CD4-positive, alpha-beta T cell treated with Interleukin-15 for 4 hours (primary cell): ENCODE results near the gene KRT80.

Source experiments
- DNase-seq: peaks from one replicate; pipeline ENCODE4 v3.0.0-alpha.2; 2020; ENCODE audit warnings: low spot score

The KRT80 gene

DNA sequence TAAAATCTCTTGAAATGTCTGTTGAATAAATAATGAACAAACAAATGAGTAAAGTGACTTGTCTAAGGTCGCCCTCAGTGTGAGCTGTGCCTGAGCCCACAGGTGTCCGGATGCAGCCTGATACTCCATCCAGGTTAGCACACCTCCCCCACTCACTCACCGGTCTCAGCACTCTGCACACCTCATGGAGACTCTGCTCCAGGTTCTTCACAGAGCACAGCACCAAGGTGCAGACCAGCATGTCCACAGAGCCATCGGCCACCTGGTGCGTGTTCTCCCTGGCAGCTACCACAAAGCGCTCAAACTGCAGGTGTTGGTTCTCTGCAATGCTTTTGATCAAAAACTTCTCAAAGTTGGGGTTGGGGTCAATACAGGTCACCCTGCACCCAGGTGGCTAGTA, 37.1 kb upstream of the KRT80 start:
- no peak for DNase-seq

DNA sequence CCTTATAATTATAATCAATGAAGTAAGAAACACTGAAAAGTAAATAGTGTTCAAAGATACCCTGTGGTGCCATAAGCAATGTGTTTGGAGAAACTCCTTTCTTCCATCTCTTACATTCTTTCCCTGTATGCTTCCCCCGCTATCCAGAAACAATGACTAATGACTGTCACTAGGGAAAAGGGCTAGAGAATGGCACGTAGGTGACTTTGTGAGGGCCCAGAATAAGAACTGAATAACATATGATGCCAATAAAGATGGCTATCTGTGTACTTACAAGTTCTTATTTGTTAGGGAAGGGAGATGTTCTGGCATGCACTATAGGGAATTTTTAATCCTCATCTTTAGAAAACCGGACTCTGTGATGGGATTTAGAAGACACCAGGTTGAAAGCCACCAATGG, 36.6 kb upstream of the KRT80 start:
- DNase-seq: no peak

DNA sequence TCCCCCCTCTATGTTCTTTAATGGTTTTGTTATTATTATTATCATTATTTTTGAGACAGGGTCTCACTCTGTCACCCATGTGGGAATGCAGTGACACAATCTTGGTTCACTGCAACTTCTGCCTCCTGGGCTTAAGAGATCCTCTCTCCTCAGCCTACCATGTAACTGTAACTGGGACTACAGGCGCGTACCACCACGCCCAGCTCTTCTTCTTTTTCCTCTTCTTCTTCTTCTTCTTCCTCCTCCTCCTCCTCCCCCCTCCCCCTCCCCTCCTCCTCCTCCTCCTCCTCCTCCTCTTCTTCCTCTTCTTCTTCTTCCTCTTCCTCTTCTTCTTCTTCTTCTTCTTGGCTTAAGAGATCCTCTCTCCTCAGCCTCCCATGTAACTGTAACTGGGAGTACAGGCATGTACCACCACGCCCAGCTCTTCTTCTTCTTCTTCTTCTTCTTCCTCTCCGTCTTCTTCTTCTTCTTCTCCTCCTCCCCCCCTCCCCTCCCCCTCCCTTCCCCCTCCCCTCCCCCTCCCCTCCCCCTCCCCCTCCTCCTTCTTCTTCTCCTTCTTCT, 35.9 kb upstream of the KRT80 start:
- DNase-seq: no peak

DNA sequence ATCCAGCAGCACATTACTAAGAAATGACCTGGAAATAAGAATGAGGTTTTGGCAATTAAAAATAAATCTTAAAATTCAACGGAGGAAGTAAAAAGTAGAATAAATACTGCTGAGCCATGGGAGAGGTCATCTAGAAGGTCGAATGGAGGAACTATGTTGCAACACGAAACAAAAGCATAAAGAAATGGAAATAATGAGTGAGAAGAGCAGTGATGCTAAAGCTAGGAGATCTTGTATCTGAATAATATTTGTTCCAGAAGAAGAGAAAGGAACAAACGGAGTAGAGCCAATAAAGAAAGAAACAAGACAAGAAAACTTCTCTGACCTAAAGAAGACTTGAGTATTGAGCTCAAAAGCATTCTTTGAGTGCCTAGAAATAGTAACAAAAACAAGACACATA, 34.6 kb upstream of the KRT80 start:
- DNase-seq: no peak

DNA sequence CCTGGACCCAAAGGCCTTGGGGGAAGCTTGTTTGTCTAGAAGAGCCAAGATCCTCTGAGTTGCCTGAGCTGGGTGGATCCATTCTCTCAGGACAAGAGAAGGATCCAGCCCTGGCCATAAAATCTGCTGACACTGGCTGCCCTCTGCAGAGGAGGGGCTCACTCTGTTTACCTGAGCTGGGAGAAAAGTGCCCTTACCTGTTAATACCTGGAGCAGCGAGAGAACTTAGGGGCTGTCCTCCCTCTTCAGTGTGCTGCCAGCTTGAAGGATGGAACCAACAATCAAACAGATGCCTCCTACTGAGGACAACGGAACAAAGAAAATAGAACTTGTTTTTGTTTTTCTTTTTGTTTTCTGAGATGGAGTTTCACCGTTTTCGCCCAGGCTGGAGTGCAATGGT, 33.9 kb upstream of the KRT80 start:
- DNase-seq: no peak

DNA sequence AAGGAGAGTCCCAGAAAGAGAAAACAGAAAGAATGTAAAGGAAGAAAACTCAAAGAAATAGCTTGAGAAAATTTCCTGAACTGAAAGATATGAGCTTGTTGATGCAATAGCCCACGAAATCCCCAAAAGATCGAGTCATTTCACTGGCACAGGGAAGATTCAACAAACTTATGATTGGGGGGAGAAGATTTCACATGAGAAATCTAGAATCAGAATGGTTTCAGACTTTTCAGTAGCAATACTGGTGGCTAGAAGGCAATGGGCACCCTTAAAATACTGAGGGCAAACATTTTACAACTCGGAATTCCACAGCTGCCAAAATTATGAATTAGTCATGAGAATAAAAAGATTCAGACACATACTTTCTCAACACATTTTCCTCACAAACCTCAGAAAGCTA, 32.3 kb upstream of the KRT80 start:
- no peak for DNase-seq

DNA sequence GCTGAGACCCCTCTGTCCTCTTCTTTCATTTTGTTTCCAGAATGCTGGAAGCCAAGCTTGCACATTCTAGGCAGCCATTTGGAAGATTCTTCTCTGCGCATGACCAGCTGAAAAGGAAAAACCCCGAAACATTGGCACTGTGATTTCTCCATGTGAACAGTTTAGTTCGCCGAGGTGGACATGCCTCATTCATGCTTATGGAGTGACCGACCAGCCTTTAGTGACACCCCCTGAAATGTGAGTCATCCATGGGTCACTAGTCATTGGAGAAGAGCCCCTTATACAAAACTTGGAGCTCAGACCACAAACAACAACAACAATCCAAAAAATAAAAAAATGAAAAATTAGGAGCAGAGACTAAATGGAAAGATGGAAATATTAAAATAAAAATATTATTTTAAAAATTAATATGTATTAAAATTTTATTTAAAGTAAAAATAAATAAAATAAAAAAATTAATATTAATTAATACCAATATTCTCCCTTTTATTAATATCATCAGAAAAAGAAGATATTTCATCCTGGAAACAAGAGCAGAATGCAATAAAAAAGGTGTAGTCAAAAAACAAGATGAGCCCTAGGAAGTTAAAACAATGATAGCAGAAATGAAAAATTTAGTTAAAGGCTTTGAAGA, 31.7 kb upstream of the KRT80 start:
- DNase-seq: no peak

DNA sequence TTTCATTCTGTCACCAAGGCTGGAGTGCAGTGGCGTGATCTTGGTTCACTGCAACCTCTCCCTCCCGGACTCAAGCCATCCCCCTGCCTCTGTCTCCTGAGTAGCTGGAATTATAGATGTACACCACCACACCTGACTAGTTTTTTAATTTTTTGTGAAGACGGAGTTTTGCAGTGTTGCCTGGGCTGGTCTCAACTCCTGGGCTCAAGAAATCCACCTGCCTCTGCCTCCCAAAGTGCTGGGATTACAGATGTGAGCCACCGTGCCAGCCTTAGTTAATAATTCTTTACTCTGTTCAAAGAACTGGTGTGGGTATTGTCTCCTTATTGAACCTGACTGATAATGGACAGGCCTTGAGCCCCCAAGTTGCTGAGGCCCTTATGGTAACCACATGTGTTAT, 30.9 kb upstream of the KRT80 start:
- DNase-seq: no peak

DNA sequence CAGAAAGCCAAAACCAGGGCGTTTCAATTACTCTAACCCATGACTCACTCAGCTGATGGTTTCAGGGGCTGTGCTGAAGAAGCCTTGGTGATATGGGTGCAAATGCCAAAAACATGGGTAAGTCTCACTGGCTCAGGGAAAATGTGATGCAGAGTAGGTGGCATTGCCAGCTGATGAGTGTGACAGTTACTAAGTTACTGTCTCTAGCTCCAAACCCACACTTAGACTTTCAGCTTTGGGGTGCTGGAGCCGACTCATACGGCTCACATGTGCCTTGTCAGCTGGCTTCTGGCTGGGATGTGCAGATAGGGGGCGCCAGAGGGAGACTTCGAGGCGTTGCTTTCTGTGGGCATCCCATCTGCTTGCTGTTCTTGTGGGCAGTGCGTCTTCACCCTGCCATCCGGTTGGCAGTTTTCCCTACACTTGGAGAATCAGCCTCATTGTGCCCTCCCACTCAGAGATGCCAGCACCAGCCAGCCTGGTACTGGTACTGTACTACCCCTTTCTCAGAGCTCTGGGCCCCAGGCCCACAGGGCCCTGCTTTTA, 30.2 kb upstream of the KRT80 start:
- peak; percentile 30 for DNase-seq

DNA sequence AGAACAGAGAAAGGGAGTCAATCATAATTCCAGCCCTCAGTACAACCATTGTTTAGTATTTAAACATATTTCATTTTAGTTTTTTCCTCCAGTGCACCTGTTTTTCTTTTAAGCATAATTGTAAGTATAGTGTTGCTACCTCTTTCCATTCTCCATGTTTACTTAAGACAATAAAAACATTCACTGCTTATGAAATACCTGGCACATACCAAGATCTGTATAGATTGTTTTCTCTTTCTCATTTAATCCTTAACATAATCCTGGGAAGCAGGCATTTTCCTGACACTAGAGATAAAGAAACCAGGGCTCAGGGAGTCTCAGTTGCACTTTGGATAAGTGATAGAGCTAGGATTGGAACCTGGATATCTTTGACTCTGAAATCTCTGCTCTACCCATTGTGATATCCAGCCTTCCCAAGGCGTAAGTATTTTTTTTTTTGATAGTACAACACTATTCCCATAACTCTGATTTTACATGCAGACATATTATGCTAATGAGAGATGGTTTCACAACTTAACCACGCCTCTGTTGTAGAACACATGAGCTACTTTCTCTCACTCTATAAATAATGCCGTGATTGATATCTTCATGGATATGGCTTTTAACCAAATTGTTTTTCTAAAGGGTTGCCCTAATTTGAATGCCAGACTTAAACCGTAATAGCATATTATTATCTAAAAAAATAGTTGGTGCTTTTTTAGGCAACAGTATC, 29.4 kb upstream of the KRT80 start:
- no peak for DNase-seq

DNA sequence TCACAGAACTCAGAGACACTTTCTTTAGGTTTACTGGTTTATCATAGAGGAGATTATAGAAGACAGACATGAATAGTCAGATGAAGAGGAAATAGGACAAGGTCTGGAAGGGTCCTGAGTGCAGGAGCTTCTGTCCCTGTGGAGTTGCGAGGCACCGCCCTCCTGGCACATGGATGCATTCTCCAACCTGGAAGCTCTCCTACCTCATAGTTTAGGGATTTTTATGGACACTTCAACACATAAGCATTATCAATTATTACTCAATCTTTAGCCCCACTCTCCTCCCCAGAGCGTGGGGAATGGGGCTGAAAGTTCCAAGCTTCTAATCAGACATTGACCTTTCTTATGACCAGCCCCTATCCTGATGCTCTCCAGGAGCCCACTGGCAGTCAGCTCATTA, 28.7 kb upstream of the KRT80 start:
- DNase-seq: no peak

DNA sequence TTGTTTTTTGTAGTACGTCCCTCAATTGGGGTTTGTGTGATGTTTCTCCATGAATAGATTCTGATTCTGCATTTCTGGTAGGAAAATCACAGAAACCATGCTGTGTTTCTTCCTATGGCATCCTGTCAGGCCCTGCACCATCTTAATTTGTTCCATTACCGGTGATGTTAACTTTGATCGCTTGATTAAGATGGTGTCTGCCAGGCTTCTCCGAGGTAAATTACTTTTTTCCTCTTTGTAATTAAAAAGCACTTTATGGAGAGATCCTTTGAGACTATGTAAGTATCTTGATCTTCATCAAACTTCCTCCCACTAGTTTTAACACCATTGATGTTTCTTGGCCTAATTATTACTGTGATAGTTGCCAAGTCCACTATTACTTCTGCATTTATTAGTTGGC, 26.2 kb upstream of the KRT80 start:
- DNase-seq: no peak

DNA sequence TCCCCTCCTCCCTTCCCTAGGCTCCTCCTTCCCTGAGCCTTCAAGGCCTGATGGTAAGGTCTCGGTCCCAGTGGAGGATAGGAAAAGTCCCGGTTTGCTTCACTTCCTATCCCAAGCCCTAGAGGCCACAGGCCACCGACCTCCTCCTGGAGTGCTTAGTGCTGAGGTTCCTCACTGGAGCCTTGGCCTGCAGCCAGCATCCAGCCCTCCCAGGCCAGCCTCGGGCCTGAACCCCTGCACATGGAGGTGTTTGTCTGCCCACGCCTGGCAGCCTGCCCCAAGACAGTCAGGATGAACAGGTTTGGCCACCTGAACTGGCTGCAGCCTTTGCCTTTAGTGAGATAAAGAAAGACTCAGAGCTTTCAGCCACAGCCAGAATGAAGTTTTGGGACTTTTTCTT, 25.4 kb upstream of the KRT80 start:
- no peak for DNase-seq

DNA sequence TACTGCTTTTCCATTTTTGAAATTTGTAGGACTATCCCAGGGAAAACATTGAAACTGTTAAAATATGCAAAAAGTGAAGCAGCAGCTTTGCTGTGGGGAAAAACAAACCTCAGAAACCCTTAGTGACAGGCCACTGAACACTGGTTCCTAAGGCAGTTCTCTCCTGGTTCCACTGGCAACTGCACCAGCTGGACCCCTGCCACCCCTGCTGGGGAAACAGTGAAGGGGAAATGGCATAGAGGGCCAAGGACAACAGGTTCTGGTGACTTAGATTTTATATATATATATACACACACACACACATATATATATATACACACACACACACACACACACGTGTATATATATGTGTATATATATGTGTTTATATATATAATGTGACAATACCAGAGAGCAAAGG, 25.0 kb upstream of the KRT80 start:
- no peak for DNase-seq

DNA sequence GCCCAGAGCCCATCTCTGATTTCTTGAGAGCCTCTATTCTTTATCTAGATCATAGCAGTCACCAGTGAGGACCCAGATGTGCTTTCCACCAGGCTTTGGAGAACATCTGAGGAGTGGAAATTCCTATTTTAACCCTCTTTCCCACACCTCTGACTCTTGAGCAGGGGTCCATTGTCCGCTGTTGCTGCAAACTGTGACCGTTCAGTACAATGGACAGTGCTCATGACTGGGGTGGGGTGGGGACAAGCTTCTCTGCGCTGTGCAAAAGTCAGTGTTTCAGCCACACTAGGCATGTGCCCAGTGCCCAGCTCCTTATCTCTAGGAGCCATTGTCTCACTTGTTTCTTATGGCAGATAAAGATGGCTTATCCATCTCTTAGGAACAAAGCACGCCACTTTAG, 24.3 kb upstream of the KRT80 start:
- DNase-seq: no peak

DNA sequence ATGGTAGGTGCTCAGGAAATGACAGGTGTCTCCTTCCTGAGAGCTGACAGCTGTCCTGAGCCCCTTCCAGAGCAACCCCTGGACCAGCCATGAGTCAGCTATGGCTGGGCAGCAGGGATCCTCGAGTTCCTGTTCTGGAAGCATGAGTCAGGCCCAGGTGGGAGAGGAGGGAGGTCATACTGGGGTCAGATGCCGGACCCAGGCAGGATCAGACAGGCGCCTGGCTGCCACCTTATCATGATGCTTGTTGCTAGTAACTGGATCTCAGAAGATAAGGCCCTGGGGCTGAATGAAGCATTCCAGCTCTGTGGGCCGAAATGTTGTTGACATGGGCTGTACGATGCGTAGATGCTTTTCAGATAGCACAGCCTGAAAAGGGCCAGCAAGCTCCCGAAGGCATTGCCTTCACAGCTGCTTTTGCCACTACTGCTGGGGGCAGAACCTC, 23.8 kb upstream of the KRT80 start:
- no peak for DNase-seq

DNA sequence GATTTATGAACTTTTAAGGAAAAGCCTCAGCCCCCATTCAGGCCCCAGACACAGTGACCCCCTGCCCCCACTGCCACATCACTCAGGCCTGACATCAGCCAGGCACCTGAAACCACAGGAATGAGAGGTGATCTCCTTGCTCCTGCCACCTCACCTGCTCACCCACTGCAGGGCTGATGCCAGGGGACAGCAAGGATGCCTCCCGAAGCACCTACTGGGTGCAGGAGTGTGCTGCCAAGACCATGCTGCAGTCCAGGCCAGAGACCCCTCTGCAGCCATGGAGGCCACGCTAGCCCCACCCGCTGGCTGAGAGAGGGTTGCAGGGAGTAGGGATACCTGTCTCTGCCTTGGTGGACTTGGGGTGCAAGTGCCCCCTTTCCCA, 22.6 kb upstream of the KRT80 start:
- DNase-seq: no peak

DNA sequence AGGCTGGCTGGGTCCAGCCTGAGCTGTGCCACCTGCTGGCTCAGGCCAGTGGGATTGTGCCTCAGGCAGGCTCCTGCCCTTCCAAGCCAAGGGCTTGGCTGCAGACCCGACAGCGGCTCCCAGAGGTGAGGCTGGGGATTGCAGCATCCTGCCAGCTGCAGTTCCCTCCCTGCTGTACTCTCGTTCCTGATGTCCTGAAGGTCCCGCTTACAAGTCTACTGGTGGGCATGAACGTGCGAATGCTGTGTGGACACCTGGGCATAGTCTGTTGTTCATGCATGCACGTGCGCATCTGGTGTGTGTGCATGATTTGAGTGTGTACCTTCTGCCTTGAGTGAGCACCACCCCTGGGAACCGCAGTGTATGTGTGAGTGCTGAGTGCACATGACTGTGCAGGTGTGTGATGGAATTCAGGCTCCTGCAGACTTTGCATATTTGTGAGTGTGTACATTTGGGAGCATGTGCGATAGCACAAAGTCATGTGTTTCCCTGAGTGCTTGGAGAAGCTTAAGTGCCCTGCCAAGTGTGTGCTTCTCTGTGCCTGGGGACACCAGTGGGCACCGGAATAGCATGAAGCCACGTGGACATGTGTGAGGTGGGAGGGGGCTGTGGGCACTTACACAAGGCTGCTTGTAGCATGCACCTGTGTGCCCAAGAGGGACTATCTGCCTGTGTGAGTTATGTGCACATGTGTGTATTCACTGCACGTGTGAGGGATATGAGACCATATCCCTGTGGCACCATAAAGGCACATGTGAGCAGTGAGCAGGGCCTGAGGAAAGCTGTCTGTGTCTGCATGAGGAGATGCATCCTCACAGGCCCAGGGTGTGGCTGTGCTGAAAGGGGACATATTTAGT, 22.0 kb upstream of the KRT80 start:
- DNase-seq: peak; percentile 40

DNA sequence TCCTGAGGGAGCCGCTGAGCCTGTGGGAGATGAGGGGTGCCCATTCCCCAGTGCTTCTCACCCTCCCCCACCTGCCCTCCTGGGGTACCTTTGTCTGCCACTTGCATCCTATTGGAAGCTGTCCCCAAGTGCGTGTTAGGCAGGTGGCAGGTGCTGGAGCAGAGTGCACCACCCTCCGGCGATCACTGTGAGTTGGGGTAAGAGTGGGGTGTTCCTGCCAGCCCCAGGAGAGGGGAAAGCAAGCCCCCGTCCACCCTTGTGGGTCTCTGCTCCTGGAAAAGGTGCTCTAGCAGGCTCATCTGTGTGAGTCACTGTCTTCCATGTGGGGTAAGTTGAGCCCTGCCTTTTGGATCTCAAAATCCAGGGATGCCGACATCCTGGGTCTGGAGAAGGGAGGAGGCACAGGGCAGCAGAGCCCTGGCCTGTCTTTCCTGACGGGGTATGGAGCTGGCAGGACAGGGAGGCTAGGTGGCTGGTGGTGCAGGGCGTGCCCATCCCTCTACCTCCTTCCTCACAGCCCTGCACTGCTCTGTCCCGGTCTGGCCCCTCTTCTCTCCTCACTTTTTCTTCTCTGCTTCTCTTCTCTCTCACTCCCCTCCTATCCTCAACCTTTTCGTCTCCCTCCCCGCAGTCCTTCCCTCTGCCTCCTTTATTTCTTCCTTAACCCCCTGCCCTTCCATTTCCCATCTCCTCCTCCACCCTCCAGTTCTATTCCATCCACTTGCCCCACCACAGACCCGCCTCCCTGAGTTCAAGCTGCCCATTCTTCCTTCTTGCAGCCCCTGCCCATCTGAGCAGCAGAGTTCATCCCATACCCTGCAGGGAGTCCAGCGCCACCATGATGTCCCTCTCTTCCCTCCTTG, 21.1 kb upstream of the KRT80 start:
- DNase-seq: no peak

DNA sequence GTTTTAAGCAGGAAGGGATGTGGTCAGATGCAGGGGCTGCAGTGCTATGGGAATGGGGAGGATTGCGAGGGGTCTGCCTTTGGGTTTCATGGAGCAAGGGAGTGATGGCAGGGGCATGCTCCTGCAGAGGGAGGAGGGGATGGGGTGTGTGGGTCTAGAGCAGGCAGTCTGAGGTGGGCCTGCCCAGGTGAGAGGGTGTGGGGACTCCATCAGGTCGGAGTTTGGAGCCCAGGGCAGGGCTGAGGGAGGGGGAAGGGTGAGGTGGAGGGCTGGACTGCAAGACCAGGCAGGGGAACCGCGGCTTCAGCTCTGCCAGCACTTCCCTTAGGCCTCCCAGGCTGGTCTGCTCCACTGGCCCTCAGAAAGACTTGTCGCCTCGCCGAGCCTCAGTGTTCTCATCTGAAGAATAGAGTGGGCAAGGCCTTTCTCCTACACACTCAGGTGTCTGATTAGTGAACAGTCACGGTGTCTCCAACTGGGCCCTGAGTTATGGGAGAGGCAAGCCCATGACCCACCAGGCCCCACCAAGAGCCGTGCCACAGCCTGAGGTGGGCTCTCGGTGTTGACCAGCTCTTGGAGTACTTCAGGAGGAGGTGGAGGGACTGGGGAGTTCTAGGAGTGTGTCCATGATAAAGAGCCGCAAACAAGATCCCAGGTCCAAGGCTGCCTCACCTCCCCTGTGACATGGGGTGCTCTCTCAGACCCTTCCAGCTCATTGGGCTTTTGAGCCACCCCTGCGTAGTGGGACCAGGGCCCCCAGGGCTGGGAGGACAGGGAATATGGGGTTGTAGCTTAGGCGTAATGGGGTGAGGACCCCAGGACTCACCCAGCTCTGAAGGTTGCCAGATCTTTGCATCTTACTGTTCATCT, 20.1 kb upstream of the KRT80 start:
- DNase-seq: no peak
